ENCODE measurements around the gene TIMM44. TPM values are rescaled to one million over a fixed set of nuclear protein-coding genes. Genes with fewer than 3 reads are reported as not detected.
A peak's percentile ranks its signal among the peaks of the same experiment; 100 is the strongest.

TIMM44 gene
- total RNA-seq, 1 experiment from 2014 or later, result 114 TPM

- Histone ChIP-seq H3K4me2 (ENCODE audit: insufficient read depth, insufficient read length, low read length) (no peak overlapping the region), H4K8ac (replicated peaks; ENCODE audit: insufficient read length, low read depth, low read length) (no peak overlapping the region), H4K91ac (ENCODE audit: insufficient read length, low read depth, low read length) (no peak overlapping the region), H3K23ac (ENCODE audit: insufficient read length, low read depth, low read length) (no peak overlapping the region), H3K23me2 (ENCODE audit: insufficient read length, low read depth, low read length, poor library complexity, severe bottlenecking) (peaks cover 4% of the 10 kb centered on the region), H3K4me1 (ENCODE audit: insufficient read depth, low read length) (0 out of 2 replicates have a peak, but pooled peaks cover 4% of the 10 kb centered on the region), H2BK12ac (ENCODE audit: insufficient read length, low read depth, low read length) (no peak overlapping the region), H3K9me3 (ENCODE audit: control insufficient read depth, low read depth, low read length) (no peaks in the 10 kb centered on the region), H2BK5ac (ENCODE audit: insufficient read length, low read length) (no peak overlapping the region), H4K20me1 (ENCODE audit: control insufficient read depth, insufficient read depth, insufficient read length) (no peaks in the 10 kb centered on the region), H2AFZ (ENCODE audit: low read length) (no peak overlapping the region), H3K27me3 (ENCODE audit: insufficient read depth, low read length) (no peaks in the 10 kb centered on the region; the same call in 1 of the 2 replicates), H3T11ph (ENCODE audit: low read length) (no peak overlapping the region), H3K9ac (ENCODE audit: extremely low read depth, insufficient read length, low read length) (no peak overlapping the region), H3K56ac (ENCODE audit: insufficient read length, low read depth, low read length) (no peak overlapping the region), H3K4ac (ENCODE audit: low read depth, low read length) (no peak overlapping the region), H3K79me1 (ENCODE audit: insufficient read depth, low read depth, low read length, poor library complexity, severe bottlenecking) (no peaks in the 10 kb centered on the region), H3K18ac (ENCODE audit: insufficient read length, low read depth, low read length) (no peak overlapping the region), H2BK15ac (ENCODE audit: low read depth, low read length) (no peak overlapping the region), H3K14ac (ENCODE audit: insufficient read depth, low read length) (no peak overlapping the region), H3K27ac (ENCODE audit: insufficient read length, low read depth, low read length) (no peak overlapping the region), H2BK20ac (ENCODE audit: low read depth, low read length, poor library complexity, severe bottlenecking) (no peak overlapping the region), H2BK120ac (ENCODE audit: low read depth, low read length, poor library complexity, severe bottlenecking) (no peak overlapping the region), H2AK5ac (ENCODE audit: insufficient read length, low read length) (no peak overlapping the region), H4K5ac (ENCODE audit: insufficient read length, low read depth, low read length) (no peak overlapping the region), H3K79me2 (ENCODE audit: insufficient read depth, low read length) (no peaks in the 10 kb centered on the region)
- Mint-ChIP-seq H3K4me3 (peak overlapping the region in 1 of 2 experiments; percentile 41; a peak in 1 of 5 replicates), H3K27me3 (ENCODE audit: low read depth) (peaks cover 11% of the 10 kb centered on the region), H3K9me3 (no peaks in the 10 kb centered on the region; a peak in 1 of 5 replicates), H3K36me3 (ENCODE audit: insufficient read depth in 1 of 3, low read depth in 3 of 3) (peaks cover 6 to 21% (median 12%) of the 10 kb centered on the region in 3 experiments; a peak in 5 of 7 replicates), H3K27ac (peak overlapping the region in 1 of 3 experiments; percentile 14; a peak in 1 of 7 replicates), H3K4me1 (peaks cover 15 to 19% of the 10 kb centered on the region in 2 experiments)
- no CpG with 5 or more reads among the region's 31 CpGs for WGBS (ENCODE audit: extremely low coverage, insufficient read length, low lambda C conversion rate)
- no peak for DNase-seq
- TF ChIP-seq CTCF (conservative IDR thresholded peaks at IDR 0.05), result no peak
Observed at GRCh38 chr19:7923295-7924191, 19.9 kb downstream of the TIMM44 start.
